Retinal pigment epithelial cell (primary cell): Measurements from ENCODE around the gene CCL20.

Experiments
- DNase-seq: peaks from one replicate; pipeline ENCODE4 v3.0.0-alpha.2; 2010; ENCODE audit warnings: low read depth
- H3K4me3 ChIP-seq: 2 replicates; pipeline ENCODE4 v1.5.1; 2011; ENCODE audit warnings: mild to moderate bottlenecking, low read length, control low read depth, moderate library complexity
- CTCF ChIP-seq: conservative IDR thresholded peaks from 2 replicates; pipeline ENCODE4 v1.5.1; 2011; ENCODE audit warnings: low read depth, low read length, control low read depth, inconsistent platforms

The CCL20 gene

GRCh38 chr2:227802882-227803281 lies 10.8 kb upstream of the CCL20 start:
- no peak for DNase-seq
- TF ChIP-seq CTCF, result no peak
- H3K4me3 ChIP-seq, result no peak overlapping the region

GRCh38 chr2:227804975-227805374 lies 8.7 kb upstream of the CCL20 start:
- no peak for TF ChIP-seq CTCF
- no peak for DNase-seq
- no peak overlapping the region for H3K4me3 ChIP-seq

GRCh38 chr2:227805578-227805977 lies 8.1 kb upstream of the CCL20 start:
- no peak for TF ChIP-seq CTCF
- no peak overlapping the region for H3K4me3 ChIP-seq
- DNase-seq, result no peak

- DNase-seq, result no peak
- TF ChIP-seq CTCF, result no peak
These were observed 4.7 kb upstream of the CCL20 start for GRCh38 chr2:227808936-227809335.

GRCh38 chr2:227812001-227812400 lies 1.6 kb upstream of the CCL20 start:
- DNase-seq, result no peak
- no peak overlapping the region for H3K4me3 ChIP-seq
- no peak for TF ChIP-seq CTCF

More at GRCh38 chr2:227808936-227809335, 4.7 kb upstream of the CCL20 start:
- no peak overlapping the region for H3K4me3 ChIP-seq

- DNase-seq, result no peak
- TF ChIP-seq CTCF, result no peak
- H3K4me3 ChIP-seq, result no peak overlapping the region
These were observed 447 bp upstream of the CCL20 start for GRCh38 chr2:227813229-227813561.

- H3K4me3 ChIP-seq, result no peak overlapping the region
- no peak for DNase-seq
- TF ChIP-seq CTCF, result no peak
These were observed 1.4 kb downstream of the CCL20 start for GRCh38 chr2:227815066-227815465.
